Cerebellar nuclear complex (tissue), 1 donor: ENCODE data around the gene SLC36A4.
"Not testable (repeated sequence)": the region's sequence is repeated elsewhere in the genome, so short reads cannot be mapped to it uniquely, and the experiment has no call there.

ENCODE experiments used
- DNase-seq, 2 experiments: peaks; one replicate each; lab custom pipeline; 2025; lab: John Stamatoyannopoulos, UW

Gene SLC36A4

GRCh38 chr11:93197380-93198214 is at the start of gene SLC36A4:
SLC36A4 (minus strand) TSS chr11:93197991; CDS start chr11:93197832, 159 bp downstream.
- DNase-seq, result peak; percentile 35 to 64

DNA sequence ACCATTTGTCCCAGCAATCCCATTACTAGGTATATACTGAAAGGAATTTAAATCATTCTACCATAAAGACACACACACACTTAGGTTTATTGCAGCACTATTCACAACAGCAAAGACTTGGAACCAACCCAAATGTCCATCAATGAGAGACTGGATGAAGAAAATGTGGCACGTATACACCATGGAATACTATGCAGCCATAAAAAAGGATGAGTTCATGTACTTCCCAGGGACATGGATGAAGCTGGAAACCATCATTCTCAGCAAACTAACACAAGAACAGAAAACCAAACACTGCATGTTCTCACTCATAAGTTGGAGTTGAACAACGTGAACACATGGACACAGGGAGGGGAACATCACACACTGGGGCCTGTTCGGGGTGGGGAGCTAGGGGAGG is 49.0 kb upstream of the SLC36A4 start:
- not testable (repeated sequence) for DNase-seq

DNA sequence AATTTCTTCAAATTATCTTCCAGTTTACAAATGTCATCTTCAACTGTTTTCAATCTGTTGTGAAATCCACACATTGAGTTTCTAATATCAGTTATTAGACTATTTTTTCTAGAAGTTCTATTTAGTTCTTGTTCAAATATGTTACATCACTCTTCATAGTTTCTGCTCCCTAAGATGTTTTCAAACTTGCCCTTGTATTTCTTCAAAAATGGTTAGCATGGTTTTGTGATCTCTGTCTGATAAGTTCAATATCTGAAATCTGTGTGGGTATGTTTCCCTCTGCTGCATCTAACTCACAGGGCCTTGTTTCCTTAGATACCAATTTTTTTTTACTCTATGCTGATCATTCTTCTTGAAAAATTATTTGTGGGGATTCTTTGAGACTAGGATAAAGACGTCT is 46.2 kb upstream of the SLC36A4 start:
- no peak for DNase-seq

GRCh38 chr11:93239966-93240365 is 42.2 kb upstream of the SLC36A4 start:
- DNase-seq, result no peak

DNA sequence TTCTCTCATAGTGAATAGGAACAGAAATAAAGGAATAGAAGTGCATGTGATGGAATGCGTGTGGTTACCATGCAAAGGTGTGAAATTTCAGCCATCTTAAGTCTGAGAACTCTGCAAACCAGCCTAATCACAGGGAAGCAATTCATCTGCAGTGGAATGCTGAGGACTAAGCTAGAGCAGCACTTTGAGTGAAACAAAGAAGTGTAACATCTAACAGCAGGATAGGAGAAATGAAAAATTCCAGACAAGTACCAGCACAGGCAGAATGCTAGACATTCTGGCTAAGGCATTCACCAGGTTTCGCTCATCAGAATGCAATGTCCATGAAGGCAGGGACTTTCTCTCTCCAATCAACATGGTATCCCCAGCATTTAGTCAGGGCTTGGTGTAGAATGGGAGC is 41.2 kb upstream of the SLC36A4 start:
- DNase-seq, result no peak

DNA sequence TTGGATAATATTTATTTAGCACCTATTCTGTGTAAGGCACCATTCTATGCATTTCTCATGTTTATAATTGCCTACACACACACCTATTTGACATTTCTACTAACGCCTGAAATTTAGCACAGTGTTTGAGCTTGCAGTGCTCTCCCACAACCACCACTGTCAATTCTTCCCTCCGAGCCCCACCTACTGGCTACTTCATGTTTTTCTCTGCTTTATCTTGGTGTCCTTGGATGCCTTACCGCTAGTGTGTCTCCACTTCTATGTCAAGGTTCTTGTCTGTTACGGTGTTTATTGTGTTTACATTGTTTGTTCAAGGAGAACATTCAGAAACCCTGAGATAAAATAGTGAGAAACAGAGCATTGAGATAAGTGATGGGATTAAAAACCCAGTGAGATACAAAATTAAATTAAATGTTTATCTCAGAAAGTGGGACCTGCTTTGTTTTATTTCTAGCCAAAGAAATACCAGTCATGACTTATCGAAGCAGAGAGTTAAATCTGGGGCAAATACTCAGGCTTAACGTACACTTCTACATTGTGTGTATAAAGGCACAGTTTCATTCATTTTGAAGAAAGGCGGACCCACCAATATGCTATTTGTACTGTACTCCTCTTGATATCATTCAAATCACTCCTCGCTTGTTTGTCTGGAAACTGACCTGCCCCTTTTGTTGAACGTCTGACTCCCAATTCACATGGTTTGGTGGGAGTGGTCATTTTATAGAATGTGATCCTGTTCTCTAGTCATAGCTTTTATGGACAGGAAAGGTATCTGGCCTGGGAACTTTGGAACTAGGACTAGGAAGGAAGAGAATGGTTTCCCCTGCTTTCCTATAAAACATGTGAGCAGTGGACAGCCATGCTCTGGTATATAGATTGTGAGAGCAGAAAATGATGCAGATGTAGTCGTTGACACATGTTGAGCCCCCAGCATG is 39.2 kb upstream of the SLC36A4 start:
- DNase-seq, result no peak

DNA sequence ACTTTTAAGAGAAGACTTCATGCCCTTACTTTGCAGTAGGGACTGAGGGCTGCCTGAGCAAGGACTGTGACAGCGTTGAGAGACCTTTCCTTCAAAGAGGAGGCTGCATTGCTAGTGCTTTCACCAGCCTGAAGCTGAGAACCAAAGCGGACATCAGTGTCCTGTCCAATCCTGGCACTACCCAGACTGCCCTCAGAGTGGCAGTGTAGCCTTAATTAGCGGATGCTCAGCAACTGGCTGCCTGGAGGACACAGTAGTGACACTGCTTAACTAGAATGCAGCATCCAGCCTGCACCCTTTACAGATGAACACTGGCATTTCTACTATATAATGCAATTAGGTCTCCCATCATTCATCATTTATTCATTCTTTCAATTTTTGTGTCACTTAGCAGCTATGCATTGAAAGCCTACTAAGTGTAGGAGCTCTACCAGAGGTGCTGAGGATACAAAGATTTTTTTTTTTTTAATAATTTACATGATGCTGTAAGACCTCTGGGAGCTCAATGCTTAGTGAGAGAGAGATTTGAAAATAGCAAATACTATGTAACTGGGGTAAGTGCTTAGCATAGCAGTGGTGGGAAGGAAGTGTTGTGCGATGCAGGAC is 36.9 kb upstream of the SLC36A4 start:
- DNase-seq, result peak in 1 of 2 experiments; percentile 32

DNA sequence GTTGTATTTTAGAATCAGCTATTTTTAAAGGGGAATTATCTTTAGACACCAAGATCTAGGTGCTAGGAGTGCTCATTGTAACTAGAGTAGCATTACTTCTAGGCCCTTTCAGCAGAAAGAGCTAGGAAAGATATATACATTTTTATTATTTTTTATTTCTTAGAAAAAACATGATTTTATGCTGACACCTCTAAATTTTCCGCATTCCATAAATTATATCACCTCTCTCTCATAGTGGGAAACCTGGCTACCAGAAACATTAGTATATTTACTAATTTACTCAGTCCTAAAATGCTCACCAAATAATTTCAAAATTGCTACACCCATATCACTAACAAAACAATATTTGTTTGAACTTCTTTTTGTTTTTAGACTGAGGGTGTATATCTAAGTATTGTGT is 32.1 kb upstream of the SLC36A4 start:
- no peak for DNase-seq

DNA sequence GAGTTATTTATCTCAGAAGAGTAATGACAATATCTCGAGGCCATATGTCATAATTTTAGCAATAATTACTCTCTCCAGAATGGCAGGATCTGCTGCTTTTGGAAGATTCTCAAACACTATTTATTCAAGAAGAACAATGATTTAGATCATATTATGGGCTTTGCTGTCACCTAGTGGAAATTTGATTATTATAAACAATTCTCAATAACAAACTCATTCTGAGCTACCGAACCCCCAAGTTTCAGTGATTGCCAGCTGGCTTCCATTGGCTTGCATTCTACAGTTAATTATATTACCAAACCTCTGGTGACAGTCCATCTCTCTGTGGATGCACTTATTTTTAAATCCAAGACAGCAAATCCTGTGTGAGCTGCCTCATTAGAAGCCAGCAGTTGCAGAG is 27.9 kb upstream of the SLC36A4 start:
- DNase-seq, result no peak

- DNase-seq, result no peak
Measured at GRCh38 chr11:93221539-93221938, 23.7 kb upstream of the SLC36A4 start.

DNA sequence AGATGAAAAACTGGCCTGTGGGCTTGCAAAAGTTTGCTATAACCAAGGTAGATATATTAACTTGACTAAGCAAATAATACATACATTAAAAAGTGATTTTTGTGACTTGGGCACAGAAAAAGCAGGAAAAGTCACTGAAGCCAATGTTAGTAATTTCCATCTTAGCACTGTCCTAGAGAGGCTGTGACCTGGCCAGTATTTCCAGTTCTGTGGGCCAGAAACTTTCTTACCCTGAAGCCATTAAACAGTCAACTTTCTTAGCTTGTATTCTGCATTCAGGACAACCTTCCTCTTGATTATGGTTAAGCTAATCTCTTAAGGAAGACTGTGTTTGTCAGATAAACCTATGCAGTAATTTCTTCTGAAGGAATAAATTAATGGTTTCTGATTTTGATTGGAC is 22.3 kb upstream of the SLC36A4 start:
- DNase-seq, result no peak

DNA sequence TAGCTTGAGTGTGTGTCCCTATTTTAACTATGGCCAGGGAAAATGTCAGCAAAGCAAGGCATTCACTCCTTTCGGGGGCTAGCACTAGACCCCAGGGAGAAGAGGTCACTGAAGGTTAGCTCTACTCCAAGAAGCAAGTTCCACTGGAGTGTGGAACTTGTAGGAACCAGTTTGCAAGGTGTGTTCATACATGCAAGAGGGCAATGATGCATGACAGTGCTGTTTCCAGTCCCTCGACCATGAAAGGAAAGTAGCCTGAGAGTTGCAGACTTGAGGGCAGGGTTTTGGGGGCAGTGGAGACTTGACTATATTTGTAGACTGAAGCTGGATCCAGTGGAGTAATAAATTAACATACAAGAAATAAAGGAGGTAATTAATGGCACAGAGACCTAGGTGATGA is 21.6 kb upstream of the SLC36A4 start:
- DNase-seq, result no peak

- DNase-seq, result no peak
Measured at GRCh38 chr11:93216511-93217101, 18.8 kb upstream of the SLC36A4 start.

- DNase-seq, result no peak
Measured at GRCh38 chr11:93213622-93214021, 15.8 kb upstream of the SLC36A4 start.

- no peak for DNase-seq
Measured at GRCh38 chr11:93212094-93212493, 14.3 kb upstream of the SLC36A4 start.

- no peak for DNase-seq
Measured at GRCh38 chr11:93209466-93209865, 11.7 kb upstream of the SLC36A4 start.

DNA sequence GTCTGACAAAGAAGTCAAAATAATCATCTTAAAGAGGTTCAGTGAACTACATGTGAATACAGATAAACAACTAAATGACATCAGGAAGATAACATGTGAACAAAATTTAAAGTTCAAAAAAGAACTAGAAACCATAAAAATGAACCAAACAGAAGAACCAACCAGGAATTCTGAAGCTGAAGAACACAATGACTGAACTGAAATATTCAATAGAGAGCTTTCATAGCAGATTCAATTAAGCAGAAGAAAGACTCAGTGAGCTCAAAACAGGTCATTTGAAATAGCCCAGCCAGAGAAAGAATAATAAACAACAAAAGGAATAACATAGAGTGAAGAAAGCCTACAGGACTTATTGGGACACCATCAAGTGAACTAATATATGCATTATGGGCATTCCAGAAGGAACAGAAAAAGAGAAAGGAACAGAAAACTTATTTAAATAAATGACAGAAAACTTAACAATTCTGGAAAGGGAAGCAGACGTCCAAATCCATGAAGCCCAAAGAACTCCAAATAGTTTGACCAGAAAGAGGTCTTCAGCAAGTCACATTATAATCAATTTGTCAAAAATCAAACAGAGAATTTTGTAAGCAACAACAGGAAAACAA is 11.0 kb upstream of the SLC36A4 start:
- DNase-seq, result no peak

- DNase-seq, result no peak
Measured at GRCh38 chr11:93199616-93200015, 1.8 kb upstream of the SLC36A4 start.

DNA sequence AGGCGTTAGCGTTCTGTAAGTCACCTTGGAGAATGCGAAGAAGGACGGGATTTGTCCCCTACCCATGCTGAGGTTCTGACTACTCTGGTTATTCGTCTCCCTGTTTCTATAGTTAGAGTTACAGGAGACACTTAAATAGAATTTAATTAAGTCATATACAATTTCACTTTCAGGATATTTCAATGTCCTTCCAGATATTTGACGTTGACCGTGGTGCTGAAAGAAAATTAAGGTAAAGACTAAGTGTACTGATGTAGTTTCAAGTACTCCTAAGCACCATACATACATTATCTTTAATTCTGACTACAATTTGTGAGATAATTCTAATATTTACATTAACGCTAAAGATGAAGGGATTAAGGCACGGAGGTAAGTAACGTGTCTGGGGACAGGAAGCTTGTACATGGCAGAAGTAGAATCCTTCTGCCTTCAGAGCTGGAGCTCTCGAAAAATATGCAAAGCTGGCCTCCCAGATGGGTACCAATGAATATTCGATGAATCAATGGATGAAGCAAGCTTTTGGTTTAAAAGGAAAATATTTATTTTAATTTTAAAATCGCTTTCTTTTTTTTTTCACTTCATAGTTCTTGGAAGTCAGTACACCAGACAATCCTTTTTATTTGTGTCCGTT is 539 bp upstream of the SLC36A4 start:
- DNase-seq, result no peak

DNA sequence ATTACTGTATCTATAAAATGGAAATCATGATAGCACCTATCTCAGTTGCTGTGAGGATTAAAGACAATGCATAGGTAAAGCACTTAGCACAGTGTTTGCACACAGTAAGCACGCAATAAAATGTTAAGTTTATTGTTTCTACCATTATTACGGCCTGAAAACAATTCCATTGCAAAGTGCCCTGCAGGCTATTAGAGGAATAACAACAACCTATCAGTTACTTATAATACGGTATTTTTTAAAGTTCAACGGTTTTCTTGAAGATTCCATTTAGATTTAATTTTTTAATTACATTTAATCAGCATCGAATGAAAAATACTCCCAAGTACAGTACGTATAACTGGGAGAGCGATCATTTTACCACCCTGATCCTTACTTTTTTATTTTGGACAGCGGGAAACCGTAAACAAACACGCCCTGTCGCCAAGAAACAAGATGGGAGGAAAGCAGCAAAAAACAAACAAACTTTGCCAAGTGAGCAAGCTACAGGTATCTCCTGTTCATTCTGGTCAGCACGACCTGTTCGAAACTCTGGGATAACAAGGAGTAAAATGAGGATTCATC is 893 bp downstream of the SLC36A4 start:
- DNase-seq, result no peak
